HepG2 (cell line): ENCODE data around the gene ANKRD13D. TPM values are rescaled to one million over a fixed set of nuclear protein-coding genes. Genes with fewer than 3 reads are reported as not detected.

Experiments used
- CCAR2 ChIP-seq: fragments of 200-400 bp; formaldehyde crosslinking; optimal IDR thresholded peaks from 2 replicates; pipeline ENCODE3; 2018; ENCODE audit warnings: low read depth, mild to moderate bottlenecking, low read length, moderate library complexity
- CHD2 ChIP-seq: IDR thresholded peaks from 2 replicates; pipeline ENCODE4 v1.6.1; 2011; ENCODE audit warnings: low read depth, low read length, improper control_type of control experiment
- IKZF5 ChIP-seq: IDR thresholded peaks from 2 replicates; pipeline ENCODE4 v1.6.1; 2018; ENCODE audit warnings: missing genetic modification reagents, mild to moderate bottlenecking, missing compliant biosample characterization
- MLXIP ChIP-seq: sonication (generic); formaldehyde crosslinking; IDR thresholded peaks from 2 replicates; pipeline ENCODE4 v1.9.0; 2021; ENCODE audit warnings: missing genetic modification reagents, borderline replicate concordance
- MTA1 ChIP-seq: sonication (generic); formaldehyde crosslinking; IDR thresholded peaks from 2 replicates; pipeline ENCODE4 v1.4.0; 2020; ENCODE audit warnings: missing genetic modification reagents, mild to moderate bottlenecking, borderline replicate concordance
- NR2F1 ChIP-seq, 2 experiments: fragments of 450-650 bp in 1 of 2; formaldehyde crosslinking in 1 of 2; IDR thresholded peaks; 2 replicates each; pipeline versions ENCODE4 v1.5.0 to v1.6.1; 2016 to 2020; ENCODE audit warnings: mild to moderate bottlenecking in 1 of 2, missing compliant biosample characterization in 1 of 2, missing genetic modification reagents in 1 of 2, moderate library complexity in 1 of 2
- PHF20 ChIP-seq: sonication (generic); formaldehyde crosslinking; IDR thresholded peaks from 2 replicates; pipeline ENCODE4 v1.5.0; 2020; ENCODE audit warnings: mild to moderate bottlenecking, missing genetic modification reagents
- POLR2AphosphoS2 ChIP-seq: IDR thresholded peaks from 2 replicates; pipeline ENCODE4 v1.6.1; 2011; ENCODE audit warnings: low read depth, low read length, improper control_type of control experiment
- SP1 ChIP-seq, 2 experiments: fragments of 450-650 bp in 1 of 2; sonication (generic) in 1 of 2; formaldehyde crosslinking in 1 of 2; IDR thresholded peaks; 2 replicates each; pipeline versions ENCODE4 v1.4.0 to v1.6.1; 2016 to 2020; ENCODE audit warnings: missing genetic modification reagents in 1 of 2
- ZNF253 ChIP-seq: sonication (generic); formaldehyde crosslinking; IDR thresholded peaks from 2 replicates; pipeline ENCODE4 v1.8.0; 2022; ENCODE audit warnings: mild to moderate bottlenecking, missing genetic modification reagents, borderline replicate concordance
- ZNF710 ChIP-seq: sonication (generic); formaldehyde crosslinking; IDR thresholded peaks from 2 replicates; pipeline ENCODE4 v1.5.0; 2020; ENCODE audit warnings: mild to moderate bottlenecking, missing genetic modification reagents, borderline replicate concordance
- ZSCAN21 ChIP-seq: sonication (generic); formaldehyde crosslinking; IDR thresholded peaks from 2 replicates; pipeline ENCODE4 v1.8.0; 2022; ENCODE audit warnings: mild to moderate bottlenecking, missing genetic modification reagents, moderate library complexity, borderline replicate concordance
- polyA plus RNA-seq, 8 experiments: library from polyadenylated mRNA; depleted of rRNA in 3 of 8; stranded (reverse) in 7 of 8; unstranded in 1 of 8; fragments of >200 nt; fragmentation: Illumina TruSeq in 4 of 8; extraction: Trizol in 4 of 8; gene quantifications; 2 replicates each; pipeline versions ENCODE4 v1.2.1 to v1.2.3, GENCODE V29; 2011 to 2016; ENCODE audit warnings: low read depth in 4 of 8, missing spikeins in 1 of 8, mixed read lengths in 1 of 8; ENCODE audit not compliant: insufficient read depth in 1 of 8
- total RNA-seq, 5 experiments: library from RNA; depleted of rRNA; stranded (reverse); fragments of >200 nt; fragmentation: Illumina TruSeq; extraction: Trizol; gene quantifications; 2 replicates each; pipeline ENCODE4 v1.2.3, GENCODE V29; 2016; ENCODE audit warnings: low read depth in 1 of 5
- TF ChIP-seq, protein P1 (sequence below): sonication (generic); formaldehyde crosslinking; conservative IDR thresholded peaks from 2 replicates; pipeline ENCODE4 v1.4.0; 2020; ENCODE audit warnings: missing genetic modification reagents
- TF ChIP-seq, protein P2 (sequence below): sonication (generic); formaldehyde crosslinking; IDR thresholded peaks from 2 replicates; pipeline ENCODE4 v1.4.0; 2020; ENCODE audit warnings: missing genetic modification reagents

The ANKRD13D gene
- total and polyA plus RNA-seq, 2 of the 13 experiments (the other 11 are each of a cell fraction or from before 2014, with no cell fraction given) = 18.6 to 27.3 TPM

- peak; percentile 38 to 74; a peak in 2 of 4 replicates for TF ChIP-seq NR2F1 (CRISPR knock-in tag; IDR thresholded peaks at IDR 0.05)
- TF ChIP-seq, protein P1, sequence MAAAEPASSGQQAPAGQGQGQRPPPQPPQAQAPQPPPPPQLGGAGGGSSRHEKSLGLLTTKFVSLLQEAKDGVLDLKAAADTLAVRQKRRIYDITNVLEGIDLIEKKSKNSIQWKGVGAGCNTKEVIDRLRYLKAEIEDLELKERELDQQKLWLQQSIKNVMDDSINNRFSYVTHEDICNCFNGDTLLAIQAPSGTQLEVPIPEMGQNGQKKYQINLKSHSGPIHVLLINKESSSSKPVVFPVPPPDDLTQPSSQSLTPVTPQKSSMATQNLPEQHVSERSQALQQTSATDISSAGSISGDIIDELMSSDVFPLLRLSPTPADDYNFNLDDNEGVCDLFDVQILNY = no peak
- TF ChIP-seq PHF20 (CRISPR knock-in tag) = no peak
- TF ChIP-seq, protein P2, sequence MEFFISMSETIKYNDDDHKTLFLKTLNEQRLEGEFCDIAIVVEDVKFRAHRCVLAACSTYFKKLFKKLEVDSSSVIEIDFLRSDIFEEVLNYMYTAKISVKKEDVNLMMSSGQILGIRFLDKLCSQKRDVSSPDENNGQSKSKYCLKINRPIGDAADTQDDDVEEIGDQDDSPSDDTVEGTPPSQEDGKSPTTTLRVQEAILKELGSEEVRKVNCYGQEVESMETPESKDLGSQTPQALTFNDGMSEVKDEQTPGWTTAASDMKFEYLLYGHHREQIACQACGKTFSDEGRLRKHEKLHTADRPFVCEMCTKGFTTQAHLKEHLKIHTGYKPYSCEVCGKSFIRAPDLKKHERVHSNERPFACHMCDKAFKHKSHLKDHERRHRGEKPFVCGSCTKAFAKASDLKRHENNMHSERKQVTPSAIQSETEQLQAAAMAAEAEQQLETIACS (CRISPR knock-in tag) = peak; percentile 81
- TF ChIP-seq IKZF5 (CRISPR knock-in tag) = no peak
- no peak for TF ChIP-seq CHD2
- TF ChIP-seq SP1 (IDR thresholded peaks at IDR 0.05) = no peak
- no peak for TF ChIP-seq SP1 (CRISPR knock-in tag; IDR thresholded peaks at IDR 0.05)
- TF ChIP-seq ZSCAN21 = peak; percentile 59; the same call in 1 of the 2 replicates
- TF ChIP-seq CCAR2 = no peak
- no peak for TF ChIP-seq MLXIP
- TF ChIP-seq ZNF253 (CRISPR knock-in tag) = no peak
- no peak for TF ChIP-seq POLR2AphosphoS2
- TF ChIP-seq ZNF710 (CRISPR knock-in tag) = no peak
- TF ChIP-seq MTA1 = 0 out of 2 replicates have a peak, but pooled peaks have one; percentile 55
Observed at GRCh38 chr11:67265633-67266448, 23.3 kb upstream of the ANKRD13D start (continued).
